BE2C (cell line): ENCODE data around the gene GAS6.

ENCODE experiments used
- DNase-seq: peaks from one replicate; pipeline ENCODE4 v3.0.0-alpha.2; 2020
- H3K27me3 ChIP-seq: fragments of 250-450 bp; sonication (Bioruptor Pico); 2 replicates; pipeline ENCODE4 v1.5.1; 2020; ENCODE audit warnings: mild to moderate bottlenecking
- H3K36me3 ChIP-seq: fragments of 250-450 bp; sonication (Bioruptor Pico); 2 replicates; pipeline ENCODE4 v1.5.1; 2020; ENCODE audit warnings: mild to moderate bottlenecking
- H3K4me1 ChIP-seq: fragments of 250-450 bp; sonication (Bioruptor Pico); 2 replicates; pipeline ENCODE4 v1.5.1; 2020
- H3K4me3 ChIP-seq: 2 replicates; pipeline ENCODE4 v1.5.1; 2011; ENCODE audit warnings: low read depth, low read length
- H3K9me3 ChIP-seq: fragments of 250-450 bp; sonication (Bioruptor Pico); 2 replicates; pipeline ENCODE4 v1.5.1; 2020
- TF ChIP-seq, protein P1 (sequence below): IDR thresholded peaks from 2 replicates; pipeline ENCODE4 v1.5.1; 2012; ENCODE audit warnings: mild to moderate bottlenecking, low read depth, low read length

Gene GAS6

GRCh38 chr13:113855931-113856715, 7.8 kb downstream of the GAS6 start:
- H3K9me3 ChIP-seq: no peaks in the 10 kb centered on the region
- TF ChIP-seq, protein P1, sequence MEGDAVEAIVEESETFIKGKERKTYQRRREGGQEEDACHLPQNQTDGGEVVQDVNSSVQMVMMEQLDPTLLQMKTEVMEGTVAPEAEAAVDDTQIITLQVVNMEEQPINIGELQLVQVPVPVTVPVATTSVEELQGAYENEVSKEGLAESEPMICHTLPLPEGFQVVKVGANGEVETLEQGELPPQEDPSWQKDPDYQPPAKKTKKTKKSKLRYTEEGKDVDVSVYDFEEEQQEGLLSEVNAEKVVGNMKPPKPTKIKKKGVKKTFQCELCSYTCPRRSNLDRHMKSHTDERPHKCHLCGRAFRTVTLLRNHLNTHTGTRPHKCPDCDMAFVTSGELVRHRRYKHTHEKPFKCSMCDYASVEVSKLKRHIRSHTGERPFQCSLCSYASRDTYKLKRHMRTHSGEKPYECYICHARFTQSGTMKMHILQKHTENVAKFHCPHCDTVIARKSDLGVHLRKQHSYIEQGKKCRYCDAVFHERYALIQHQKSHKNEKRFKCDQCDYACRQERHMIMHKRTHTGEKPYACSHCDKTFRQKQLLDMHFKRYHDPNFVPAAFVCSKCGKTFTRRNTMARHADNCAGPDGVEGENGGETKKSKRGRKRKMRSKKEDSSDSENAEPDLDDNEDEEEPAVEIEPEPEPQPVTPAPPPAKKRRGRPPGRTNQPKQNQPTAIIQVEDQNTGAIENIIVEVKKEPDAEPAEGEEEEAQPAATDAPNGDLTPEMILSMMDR: no peak
- no peak for DNase-seq
- H3K27me3 ChIP-seq: no peaks in the 10 kb centered on the region
- no peak overlapping the region for H3K4me3 ChIP-seq
- peaks cover 1% of the 10 kb centered on the region; the same call in 1 of the 2 replicates for H3K4me1 ChIP-seq
- no peaks in the 10 kb centered on the region for H3K36me3 ChIP-seq

DNA sequence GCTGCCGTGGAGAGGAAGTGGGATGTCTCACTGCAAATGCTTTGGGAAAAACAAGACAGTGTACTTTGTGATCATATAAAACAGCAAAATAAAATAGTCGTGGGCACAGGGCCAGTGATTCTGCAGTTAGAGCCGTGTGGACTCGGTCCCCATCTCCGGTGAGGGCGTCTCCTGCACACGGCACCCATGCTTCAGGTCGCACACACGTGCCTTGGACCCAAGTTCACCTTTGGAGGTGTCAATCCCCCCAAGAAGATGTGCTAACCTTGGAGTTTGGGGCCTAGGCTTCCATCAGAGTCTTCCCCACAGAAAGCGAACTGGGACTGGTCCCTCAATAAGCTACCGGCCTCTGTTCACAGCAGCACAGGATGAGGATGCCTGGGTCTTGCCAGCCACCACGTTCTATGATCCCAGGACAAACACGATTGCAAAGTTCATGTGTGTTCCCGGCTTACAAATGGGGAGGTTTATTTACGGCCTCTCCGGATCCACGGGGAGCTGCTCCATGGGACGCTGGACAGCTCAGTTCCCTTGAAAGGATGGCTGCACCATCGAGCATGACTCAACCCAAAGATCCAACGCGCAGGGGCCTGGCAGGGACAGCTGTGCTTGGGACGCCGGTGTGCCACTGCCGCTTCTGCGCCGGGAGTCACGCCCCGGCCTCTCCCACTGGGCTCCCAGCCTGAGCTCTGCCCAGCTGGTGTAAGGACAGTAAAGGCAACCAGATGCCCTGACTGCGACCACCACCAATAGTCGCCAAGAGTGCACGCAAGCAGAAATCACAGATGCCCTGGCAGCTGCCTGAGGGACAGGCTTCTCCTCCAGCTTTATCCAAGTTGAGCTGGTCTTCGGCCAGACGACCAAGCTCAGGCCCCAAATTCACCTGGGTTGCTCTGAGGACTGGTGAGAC, 8.6 kb downstream of the GAS6 start:
- Histone ChIP-seq H3K4me3 (no peak overlapping the region), H3K27me3 (no peaks in the 10 kb centered on the region), H3K4me1 (no peaks in the 10 kb centered on the region), H3K36me3 (no peaks in the 10 kb centered on the region), H3K9me3 (no peaks in the 10 kb centered on the region)
- TF ChIP-seq, protein P1: no peak
- DNase-seq: no peak

DNA sequence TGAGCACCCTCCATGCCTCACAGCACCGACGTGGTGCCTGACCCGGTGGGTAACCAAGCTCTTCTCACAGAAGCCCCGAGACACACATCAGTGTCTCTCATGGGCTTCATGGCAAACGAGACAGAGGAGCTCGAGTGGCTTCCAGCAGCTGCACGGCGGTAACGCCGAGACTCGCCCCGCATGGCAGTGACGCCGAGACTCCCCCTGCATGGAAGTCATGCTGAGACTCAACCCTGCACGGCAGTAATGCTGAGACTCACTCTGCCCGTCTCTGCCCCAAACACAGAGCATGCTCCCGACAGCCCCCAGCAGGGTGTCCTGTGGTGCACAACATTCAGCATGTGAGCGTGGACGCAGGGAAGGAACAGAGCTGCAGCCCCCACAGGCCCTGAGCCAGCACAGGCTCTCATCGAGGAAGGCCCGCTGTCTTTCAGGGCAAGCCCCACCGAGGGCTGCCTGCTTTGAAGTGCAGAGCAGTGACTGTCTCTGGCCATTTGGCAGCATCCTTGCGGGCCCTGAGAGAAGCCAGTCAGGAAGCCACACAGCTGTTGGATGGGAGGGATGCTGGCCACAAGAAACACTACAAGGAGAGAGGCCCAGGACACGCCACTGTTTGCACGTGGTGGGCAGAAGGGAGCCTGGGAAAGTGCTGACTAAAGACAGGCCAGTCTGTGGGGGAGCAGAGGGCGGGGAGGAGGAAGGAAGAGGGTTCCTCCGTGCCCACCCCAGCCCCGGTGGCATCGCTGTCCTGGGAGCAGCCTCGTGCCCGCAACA, 9.5 kb downstream of the GAS6 start:
- TF ChIP-seq, protein P1: no peak
- no peak for DNase-seq
- H3K9me3 ChIP-seq: no peaks in the 10 kb centered on the region
- H3K27me3 ChIP-seq: no peaks in the 10 kb centered on the region
- H3K4me1 ChIP-seq: no peaks in the 10 kb centered on the region
- H3K4me3 ChIP-seq: no peak overlapping the region
- no peaks in the 10 kb centered on the region for H3K36me3 ChIP-seq

- H3K9me3 ChIP-seq: no peaks in the 10 kb centered on the region
- TF ChIP-seq, protein P1: no peak
- no peaks in the 10 kb centered on the region for H3K36me3 ChIP-seq
- H3K4me3 ChIP-seq: no peak overlapping the region
- DNase-seq: no peak
- no peaks in the 10 kb centered on the region for H3K4me1 ChIP-seq
- no peaks in the 10 kb centered on the region for H3K27me3 ChIP-seq
These were observed 10.2 kb downstream of the GAS6 start for GRCh38 chr13:113853518-113854237.

DNA sequence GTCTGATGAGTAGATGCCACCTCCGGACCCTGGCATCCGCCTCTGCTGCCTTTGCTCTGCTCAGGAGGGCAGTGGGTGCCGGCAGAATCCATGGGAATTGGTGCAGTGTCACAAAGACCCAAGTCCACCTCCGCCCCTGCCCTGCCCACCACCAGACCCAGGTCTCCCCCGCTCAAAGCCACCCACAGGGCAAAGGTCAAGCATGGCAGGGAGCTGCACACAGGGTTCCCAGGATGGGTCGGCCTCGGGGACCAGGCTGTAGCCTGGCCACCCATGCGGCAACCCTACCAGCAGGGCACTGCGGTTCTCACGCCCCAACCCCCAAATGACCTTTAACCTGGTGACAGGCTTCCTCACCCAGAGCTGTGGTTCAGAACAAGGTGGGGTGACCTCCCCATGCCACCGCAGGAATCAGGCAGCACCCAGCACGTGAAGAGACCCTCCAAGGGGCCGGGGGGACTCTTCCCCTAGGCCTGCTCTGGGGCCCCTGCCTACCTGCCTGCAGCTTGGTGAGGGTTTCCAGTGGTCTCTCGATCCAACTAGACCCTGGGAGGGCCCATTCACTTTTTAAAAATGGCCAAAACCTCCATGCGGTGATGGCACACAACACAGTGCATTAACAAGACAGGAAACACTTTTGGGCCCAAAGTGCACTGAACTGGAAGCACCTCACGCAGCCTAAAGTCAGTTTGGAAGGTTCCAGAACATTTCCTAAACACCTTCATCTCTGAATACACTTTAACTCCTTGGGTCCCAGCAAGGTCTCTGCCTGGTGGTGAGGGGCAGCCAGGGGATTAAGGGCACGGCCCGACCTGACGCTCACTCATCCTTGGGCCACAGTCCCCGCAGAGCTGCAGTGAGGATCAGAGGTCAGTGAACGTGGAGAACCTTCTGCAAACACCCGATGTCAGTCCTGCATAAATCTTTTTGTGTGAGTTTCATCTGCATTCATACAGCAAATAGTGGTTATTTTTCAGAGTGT, 11.0 kb downstream of the GAS6 start:
- no peaks in the 10 kb centered on the region for H3K36me3 ChIP-seq
- no peaks in the 10 kb centered on the region for H3K27me3 ChIP-seq
- TF ChIP-seq, protein P1: no peak
- H3K4me1 ChIP-seq: no peaks in the 10 kb centered on the region
- DNase-seq: no peak
- H3K4me3 ChIP-seq: no peak overlapping the region
- H3K9me3 ChIP-seq: no peaks in the 10 kb centered on the region
